Colonic mucosa (tissue), 4 donors: ENCODE data around the gene DNAH8. TPM values are rescaled to one million over a fixed set of nuclear protein-coding genes. Genes with fewer than 3 reads are reported as not detected.

Experiments
- DNase-seq: peaks from one replicate; pipeline ENCODE4 v3.0.0-alpha.2; 2020
- H3K27ac ChIP-seq: fragments of 200-600 bp; one replicate; pipeline ENCODE4 v1.8.0; 2021
- H3K27me3 ChIP-seq: fragments of 200-600 bp; one replicate; pipeline ENCODE4 v1.8.0; 2021
- H3K36me3 ChIP-seq: fragments of 200-600 bp; one replicate; pipeline ENCODE4 v1.8.0; 2021
- H3K4me1 ChIP-seq: fragments of 200-600 bp; one replicate; pipeline ENCODE4 v1.8.0; 2021; ENCODE audit warnings: mild to moderate bottlenecking
- H3K4me3 ChIP-seq: fragments of 200-600 bp; one replicate; pipeline ENCODE4 v1.8.0; 2021
- H3K9ac ChIP-seq, 2 donors: one replicate each; pipeline ENCODE4 v1.7.0; 2013; ENCODE audit warnings: control low read depth in 2 of 2, low read depth in 2 of 2, low read length in 2 of 2
- H3K9me3 ChIP-seq: fragments of 200-600 bp; one replicate; pipeline ENCODE4 v1.8.0; 2021
- CTCF ChIP-seq: fragments of 200-600 bp; IDR thresholded peaks from one replicate; pipeline ENCODE4 v1.8.0; 2022; ENCODE audit warnings: antibody characterized with exemption, mild to moderate bottlenecking
- intact Hi-C: fragments of 100-400 bp; cut with DNase I; formaldehyde crosslinking; loops from one replicate; pipeline ENCODE4 v1.14.1; 2022
- total RNA-seq, 2 donors: library from RNA; stranded (reverse); fragmentation: NEBNext Ultra II Directional in 1 of 2; extraction: Animal tissue kit (Norgen Biotek cat#: 25700) in 1 of 2; gene quantifications; one replicate each; pipeline ENCODE4 v1.2.1, GENCODE V29; 2021
- donor health status: healthy.
- donor health status: DM: no; HTN: no; CAD: no.
- donor health status: DM: no; HTN: no; CAD: no.

Gene DNAH8
- total RNA-seq, 2 donors from 2014 or later: not detected

GRCh38 chr6:38933426-38933825, 218.3 kb downstream of the DNAH8 start:
- no peak overlapping the region for H3K27ac ChIP-seq
- intact Hi-C loops: no loop called here
- no peaks in the 10 kb centered on the region for H3K9me3 ChIP-seq
- no peaks in the 10 kb centered on the region for H3K27me3 ChIP-seq
- no peak overlapping the region for H3K9ac ChIP-seq
- DNase-seq: no peak
- H3K4me1 ChIP-seq: no peaks in the 10 kb centered on the region
- no peak for TF ChIP-seq CTCF
- H3K4me3 ChIP-seq: no peak overlapping the region
- no peaks in the 10 kb centered on the region for H3K36me3 ChIP-seq

DNA sequence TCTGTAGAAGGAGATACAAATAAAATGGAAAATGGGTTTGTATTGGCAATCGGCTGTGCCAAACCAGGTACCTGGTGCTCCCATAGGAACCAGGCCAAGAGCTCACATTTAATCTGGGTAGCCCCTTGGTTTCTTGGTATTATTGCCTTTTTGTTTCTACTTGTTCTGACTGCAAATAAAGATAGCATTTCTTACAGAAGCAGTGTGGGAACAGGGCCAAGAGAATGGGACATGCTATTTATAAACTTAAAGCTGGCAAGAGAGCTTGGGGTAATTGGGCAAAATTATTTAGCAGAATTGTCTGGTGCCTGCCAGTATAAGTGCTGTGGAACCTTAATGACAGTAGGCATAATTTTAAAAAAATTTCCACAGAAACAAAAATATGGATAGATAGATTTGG, 219.9 kb downstream of the DNAH8 start:
- Histone ChIP-seq H3K4me1 (no peaks in the 10 kb centered on the region), H3K4me3 (no peak overlapping the region), H3K27me3 (no peaks in the 10 kb centered on the region), H3K9ac (no peak overlapping the region), H3K27ac (no peak overlapping the region), H3K9me3 (no peaks in the 10 kb centered on the region), H3K36me3 (no peaks in the 10 kb centered on the region)
- no peak for DNase-seq
- TF ChIP-seq CTCF: no peak
- intact Hi-C loops: no loop called here

DNA sequence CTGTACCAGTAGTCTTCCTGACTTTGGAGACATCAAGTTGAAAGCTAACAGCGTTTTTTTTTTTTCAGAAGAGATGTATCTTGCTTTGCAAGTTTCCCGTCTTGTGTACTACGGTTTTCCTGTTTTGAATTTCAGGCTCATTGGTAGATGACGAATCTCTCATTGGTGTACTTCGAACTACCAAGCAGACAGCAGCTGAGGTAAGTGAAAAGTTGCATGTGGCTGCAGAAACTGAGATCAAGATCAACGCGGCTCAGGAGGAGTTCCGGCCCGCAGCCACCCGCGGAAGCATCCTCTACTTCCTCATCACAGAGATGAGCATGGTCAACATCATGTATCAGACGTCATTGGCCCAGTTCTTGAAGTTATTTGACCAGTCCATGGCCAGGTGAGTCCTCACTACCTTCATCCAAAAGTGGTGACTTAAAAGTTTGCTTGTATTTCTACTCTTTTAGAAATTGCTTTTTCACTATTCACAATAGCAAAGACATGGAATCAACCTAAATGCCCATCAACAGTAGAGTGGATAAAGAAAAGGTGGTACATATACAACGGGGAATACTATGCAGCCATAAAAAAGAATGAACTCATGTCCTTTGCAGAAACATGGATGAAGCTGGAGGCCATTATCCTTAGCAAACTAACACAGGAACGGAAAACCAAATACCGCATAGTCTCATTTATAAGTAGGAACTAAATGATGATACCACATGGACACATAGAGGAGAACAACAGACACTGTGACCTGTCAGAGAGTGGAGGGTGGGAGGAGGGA, 222.9 kb downstream of the DNAH8 start:
- intact Hi-C loops: no loop called here
- Histone ChIP-seq H3K27ac (no peak overlapping the region), H3K36me3 (no peaks in the 10 kb centered on the region), H3K9me3 (no peaks in the 10 kb centered on the region), H3K4me3 (no peak overlapping the region), H3K9ac (no peak overlapping the region), H3K27me3 (no peaks in the 10 kb centered on the region), H3K4me1 (no peaks in the 10 kb centered on the region)
- DNase-seq: no peak
- TF ChIP-seq CTCF: no peak

DNA sequence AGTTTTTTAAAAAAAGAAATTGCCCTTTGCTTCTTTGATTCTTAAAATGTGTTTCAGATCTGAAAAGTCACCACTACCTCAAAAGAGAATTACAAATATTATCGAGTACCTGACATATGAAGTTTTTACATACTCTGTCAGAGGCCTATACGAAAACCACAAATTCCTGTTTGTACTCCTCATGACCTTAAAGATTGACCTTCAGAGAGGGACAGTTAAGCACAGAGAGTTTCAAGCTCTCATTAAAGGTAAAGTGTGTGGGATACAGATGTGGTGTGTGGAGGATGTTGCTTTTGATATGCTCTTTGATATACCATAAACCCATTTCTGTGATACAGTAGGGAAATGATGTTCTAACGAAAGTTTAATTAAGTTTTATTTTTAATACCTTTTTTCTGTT, 223.6 kb downstream of the DNAH8 start:
- intact Hi-C loops: no loop called here
- Histone ChIP-seq H3K4me3 (no peak overlapping the region), H3K36me3 (no peaks in the 10 kb centered on the region), H3K4me1 (no peaks in the 10 kb centered on the region), H3K9ac (no peak overlapping the region), H3K27ac (no peak overlapping the region), H3K9me3 (no peaks in the 10 kb centered on the region), H3K27me3 (no peaks in the 10 kb centered on the region)
- DNase-seq: no peak
- no peak for TF ChIP-seq CTCF

DNA sequence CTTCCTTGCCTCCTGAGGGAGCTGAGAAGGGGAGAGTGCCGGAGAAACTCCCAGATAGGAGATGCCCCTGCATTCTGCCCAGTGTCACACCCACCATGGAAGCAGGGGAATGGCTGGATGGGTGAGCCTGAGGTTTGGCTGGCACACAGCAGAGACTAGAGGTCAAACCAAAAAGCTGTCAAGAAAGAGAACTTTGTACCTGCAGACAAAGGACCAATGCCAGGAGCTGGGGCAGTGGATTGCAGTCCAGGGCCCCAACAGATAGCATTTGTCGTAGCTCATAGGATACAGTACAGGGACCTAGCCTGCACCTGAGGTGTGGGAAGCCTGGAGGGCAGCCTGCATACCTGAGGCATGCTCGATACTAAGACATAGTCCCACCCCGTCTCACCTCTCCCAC, 227.3 kb downstream of the DNAH8 start:
- Histone ChIP-seq H3K9ac (no peak overlapping the region), H3K27me3 (no peaks in the 10 kb centered on the region), H3K9me3 (no peaks in the 10 kb centered on the region), H3K4me3 (no peak overlapping the region), H3K4me1 (no peaks in the 10 kb centered on the region), H3K36me3 (no peaks in the 10 kb centered on the region), H3K27ac (no peak overlapping the region)
- no peak for TF ChIP-seq CTCF
- intact Hi-C loops: no loop called here
- DNase-seq: no peak
